ENCODE data around the gene A3GALT2. TPM values are rescaled to one million over a fixed set of nuclear protein-coding genes. Genes with fewer than 3 reads are reported as not detected.

The A3GALT2 gene
- polyA plus RNA-seq, 2 of the 4 experiments (the other 2 are of a cell fraction), result not detected

GRCh38 chr1:33272930-33273329 lies 48.0 kb downstream of the A3GALT2 start:
- Histone ChIP-seq H3K4me1 (no peaks in the 10 kb centered on the region), H3K27ac (no peak overlapping the region), H3K4me3 (no peak overlapping the region), H3K9me3 (no peaks in the 10 kb centered on the region), H3K4me2 (no peak overlapping the region)
- no peak for FAIRE-seq
- no peak for DNase-seq (ENCODE audit: low read depth in 1 of 2, low spot score in 1 of 2)
- CTCF ChIA-PET, result no interaction called here
- no peak for TF ChIP-seq SREBF2 (IDR thresholded peaks at IDR 0.05)
- no peak for TF ChIP-seq HOXA7 (CRISPR knock-in tag; IDR thresholded peaks at IDR 0.05)
- no peak for TF ChIP-seq RFX5 (IDR thresholded peaks at IDR 0.05)
- TF ChIP-seq EP300 (IDR thresholded peaks at IDR 0.05), result no peak
- TF ChIP-seq, protein P1, sequence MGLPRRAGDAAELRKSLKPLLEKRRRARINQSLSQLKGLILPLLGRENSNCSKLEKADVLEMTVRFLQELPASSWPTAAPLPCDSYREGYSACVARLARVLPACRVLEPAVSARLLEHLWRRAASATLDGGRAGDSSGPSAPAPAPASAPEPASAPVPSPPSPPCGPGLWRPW (IDR thresholded peaks at IDR 0.05), result no peak
- no peak for TF ChIP-seq POLR2AphosphoS2 (conservative IDR thresholded peaks at IDR 0.05; ENCODE audit: low read length)
- TF ChIP-seq BHLHE40 (IDR thresholded peaks at IDR 0.05; ENCODE audit: low read depth, low read length), result no peak
- no peak for TF ChIP-seq KDM5A (IDR thresholded peaks at IDR 0.05)
- TF ChIP-seq NFE2L2 (conservative IDR thresholded peaks at IDR 0.05; ENCODE audit: low read length), result no peak
- POLR2A ChIA-PET, result no interaction called here
- no peak for ATAC-seq
- WGBS (ENCODE audit: missing lambda C conversion rate), result no CpG with 5 or more reads among the region's 1 CpG

- Histone ChIP-seq H3K4me2 (no peak overlapping the region), H3K4me1 (no peaks in the 10 kb centered on the region), H3K9me3 (no peaks in the 10 kb centered on the region), H3K27ac (no peak overlapping the region), H3K4me3 (no peak overlapping the region)
- CTCF ChIA-PET, result no interaction called here
- no peak for DNase-seq (ENCODE audit: low read depth in 1 of 2, low spot score in 1 of 2)
- ATAC-seq, result no peak; a peak in 1 of 6 replicates
- no peak for FAIRE-seq
- POLR2A ChIA-PET, result no interaction called here
- TF ChIP-seq MAFK (IDR thresholded peaks at IDR 0.05; ENCODE audit: partially characterized antibody) (no peak), EHMT2 (IDR thresholded peaks at IDR 0.05; ENCODE audit: low read depth) (no peak), HDAC2 (IDR thresholded peaks at IDR 0.05) (no peak), ATOH8 (CRISPR knock-in tag; IDR thresholded peaks at IDR 0.05; ENCODE audit: low read depth) (no peak), NR3C1 (IDR thresholded peaks at IDR 0.05) (no peak), MAX (IDR thresholded peaks at IDR 0.05) (no peak), TFCP2L1 (CRISPR knock-in tag; IDR thresholded peaks at IDR 0.05) (no peak), ESRRA (IDR thresholded peaks at IDR 0.05; ENCODE audit: borderline replicate concordance, low read length) (no peak), RAD21 (conservative IDR thresholded peaks at IDR 0.05 in 1 of 2, IDR thresholded peaks at IDR 0.05 in 1 of 2) (no peak), RFX5 (IDR thresholded peaks at IDR 0.05) (no peak), FOSL2 (IDR thresholded peaks at IDR 0.05) (no peak), FOSL2 (CRISPR knock-in tag; IDR thresholded peaks at IDR 0.05) (no peak), NFE2L2 (conservative IDR thresholded peaks at IDR 0.05; ENCODE audit: low read length) (no peak), MAZ (IDR thresholded peaks at IDR 0.05; ENCODE audit: borderline replicate concordance, low read depth, low read length) (no peak)
- WGBS (ENCODE audit: missing lambda C conversion rate), result 72% methylated on average over 3 of the region's 3 CpGs
These were observed 48.4 kb downstream of the A3GALT2 start for GRCh38 chr1:33272509-33272908.

DNA sequence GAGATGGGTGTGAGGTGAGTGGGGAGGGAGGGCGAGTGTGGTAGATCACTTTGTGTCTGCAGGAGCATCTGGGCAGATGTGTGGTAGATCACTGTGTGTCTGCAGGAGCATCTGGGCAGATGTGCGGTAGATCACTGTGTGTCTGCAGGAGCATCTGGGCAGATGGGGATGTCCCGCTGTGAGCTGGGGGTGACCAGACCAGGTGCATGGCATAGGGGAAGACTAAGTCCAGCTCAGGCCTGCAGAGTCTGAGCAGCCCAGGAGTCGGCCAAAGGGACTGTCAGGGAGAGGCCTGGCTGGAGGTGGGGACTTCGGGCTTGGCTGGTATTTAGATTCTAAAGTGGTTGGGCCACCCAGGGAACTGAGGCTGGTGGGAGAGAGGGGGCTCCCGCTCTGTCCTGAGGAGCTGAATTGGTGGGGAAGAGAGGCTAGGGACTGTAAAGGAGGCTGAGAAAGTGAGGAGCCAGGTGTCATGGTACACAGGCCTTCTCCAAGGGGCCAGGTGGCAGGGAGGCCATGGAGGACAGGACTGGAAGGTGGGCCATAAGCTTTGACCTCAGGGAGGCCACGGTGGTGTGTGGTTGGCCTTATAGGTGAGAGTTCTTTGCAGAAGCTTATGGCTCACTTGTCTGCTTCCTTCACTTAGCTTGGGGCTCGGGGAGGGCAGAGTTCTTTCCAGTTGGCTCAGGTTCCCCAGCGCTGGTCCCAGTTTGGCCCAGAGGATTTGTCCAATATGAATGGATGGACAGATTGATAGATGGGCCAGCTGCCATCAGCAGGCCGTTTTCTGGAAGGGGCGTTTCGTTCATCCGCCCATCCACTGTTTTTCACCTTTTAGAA lies 49.0 kb downstream of the A3GALT2 start:
- ChIA-PET POLR2A (no interaction called here), CTCF (no interaction called here)
- no peak for ATAC-seq

More for the DNA sequence above, 49.0 kb downstream of the A3GALT2 start:
- FAIRE-seq, result no peak
- H3K9me3 ChIP-seq, result no peaks in the 10 kb centered on the region
- H3K4me3 ChIP-seq, result no peak overlapping the region
- 82% methylated on average over 12 of the region's 13 CpGs for WGBS (ENCODE audit: missing lambda C conversion rate)
- DNase-seq (ENCODE audit: low read depth in 1 of 2, low spot score in 1 of 2), result no peak
- TF ChIP-seq ELK1 (IDR thresholded peaks at IDR 0.05; ENCODE audit: low read depth, low read length) (no peak), ZFP36 (IDR thresholded peaks at IDR 0.05; ENCODE audit: borderline replicate concordance, partially characterized antibody) (no peak), BHLHE40 (IDR thresholded peaks at IDR 0.05; ENCODE audit: low read depth, low read length) (no peak), MAFK (IDR thresholded peaks at IDR 0.05; ENCODE audit: partially characterized antibody) (no peak), HOXA7 (CRISPR knock-in tag; IDR thresholded peaks at IDR 0.05) (no peak), KDM5A (IDR thresholded peaks at IDR 0.05) (no peak), NFE2L2 (conservative IDR thresholded peaks at IDR 0.05; ENCODE audit: low read length) (no peak), NR3C1 (IDR thresholded peaks at IDR 0.05) (no peak), ZSCAN20 (CRISPR knock-in tag; IDR thresholded peaks at IDR 0.05) (no peak), ATOH8 (CRISPR knock-in tag; IDR thresholded peaks at IDR 0.05; ENCODE audit: low read depth) (no peak), RFX5 (IDR thresholded peaks at IDR 0.05) (no peak), JUNB (IDR thresholded peaks at IDR 0.05) (no peak), NPAS2 (CRISPR knock-in tag; IDR thresholded peaks at IDR 0.05; ENCODE audit: borderline replicate concordance) (no peak), CHD2 (IDR thresholded peaks at IDR 0.05; ENCODE audit: low read length, partially characterized antibody) (no peak), HOXB13 (CRISPR knock-in tag; IDR thresholded peaks at IDR 0.05; ENCODE audit: low read depth) (no peak)
- H3K4me2 ChIP-seq, result no peak overlapping the region
- no peaks in the 10 kb centered on the region for H3K4me1 ChIP-seq
- H3K27ac ChIP-seq, result no peak overlapping the region

All from A549 (cell line).